RWPE2 (cell line): Measurements from ENCODE around the gene DACH1.

Source experiments
- ATAC-seq: fragments of 200-7000 bp; cut with Tn5 transposase; 3 replicates; pipeline ENCODE4 v1.9.1; 2021; ENCODE audit warnings: low read depth
- DNase-seq: peaks from one replicate; pipeline ENCODE4 v3.0.0-alpha.2; 2020; ENCODE audit warnings: low spot score
- H3K27ac ChIP-seq: fragments of 450-650 bp; 2 replicates; pipeline ENCODE4 v1.5.1; 2017; ENCODE audit warnings: mild to moderate bottlenecking; ENCODE audit not compliant: poor library complexity, severe bottlenecking
- H3K27me3 ChIP-seq: fragments of 250-450 bp; sonication (Bioruptor Pico); 2 replicates; pipeline ENCODE4 v1.5.1; 2021; ENCODE audit warnings: mild to moderate bottlenecking, moderate library complexity; ENCODE audit not compliant: insufficient read depth, poor library complexity, severe bottlenecking
- H3K36me3 ChIP-seq: fragments of 250-450 bp; sonication (Bioruptor Pico); 2 replicates; pipeline ENCODE4 v1.5.1; 2020; ENCODE audit warnings: low read depth, mild to moderate bottlenecking, moderate library complexity
- H3K4me1 ChIP-seq: fragments of 250-450 bp; sonication (Bioruptor Pico); 2 replicates; pipeline ENCODE4 v1.5.1; 2021; ENCODE audit warnings: mild to moderate bottlenecking, moderate library complexity; ENCODE audit not compliant: insufficient read depth, poor library complexity, severe bottlenecking
- H3K4me3 ChIP-seq: fragments of 250-450 bp; sonication (Bioruptor Pico); 2 replicates; pipeline ENCODE4 v1.5.1; 2021; ENCODE audit warnings: mild to moderate bottlenecking, moderate library complexity; ENCODE audit not compliant: severe bottlenecking
- H3K9me3 ChIP-seq: fragments of 250-450 bp; sonication (Bioruptor Pico); 2 replicates; pipeline ENCODE4 v1.5.1; 2021; ENCODE audit warnings: mild to moderate bottlenecking, moderate library complexity; ENCODE audit not compliant: severe bottlenecking
- TF ChIP-seq, protein P1 (sequence below): fragments of 450-650 bp; IDR thresholded peaks from one replicate; pipeline ENCODE4 v1.5.1; 2017; ENCODE audit warnings: mild to moderate bottlenecking, moderate library complexity; ENCODE audit not compliant: poor library complexity, severe bottlenecking

DACH1 gene

DNA sequence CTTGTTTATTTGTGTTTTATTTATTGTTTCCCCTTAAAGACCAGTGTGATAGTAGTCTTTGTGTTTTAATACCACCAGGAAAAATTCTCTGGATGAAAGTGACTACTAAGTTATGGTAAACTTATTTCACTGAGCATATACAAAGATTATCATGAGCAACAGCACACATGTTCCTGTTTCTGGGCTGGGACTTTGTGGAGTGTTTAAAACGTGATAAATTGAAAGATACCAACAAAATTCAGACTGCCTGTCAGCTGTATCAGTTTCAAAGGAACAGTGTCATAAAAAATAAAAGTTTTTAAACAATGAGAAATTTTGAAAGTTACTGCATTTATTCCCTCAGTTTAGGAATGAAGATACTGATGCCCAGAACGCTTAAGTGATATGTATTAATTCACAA is 259.4 kb downstream of the DACH1 start:
- no peak for ATAC-seq
- Histone ChIP-seq H3K9me3 (no peaks in the 10 kb centered on the region), H3K4me1 (no peaks in the 10 kb centered on the region), H3K27ac (no peak overlapping the region), H3K27me3 (no peaks in the 10 kb centered on the region), H3K4me3 (no peak overlapping the region), H3K36me3 (no peaks in the 10 kb centered on the region)
- no peak for DNase-seq
- TF ChIP-seq, protein P1, sequence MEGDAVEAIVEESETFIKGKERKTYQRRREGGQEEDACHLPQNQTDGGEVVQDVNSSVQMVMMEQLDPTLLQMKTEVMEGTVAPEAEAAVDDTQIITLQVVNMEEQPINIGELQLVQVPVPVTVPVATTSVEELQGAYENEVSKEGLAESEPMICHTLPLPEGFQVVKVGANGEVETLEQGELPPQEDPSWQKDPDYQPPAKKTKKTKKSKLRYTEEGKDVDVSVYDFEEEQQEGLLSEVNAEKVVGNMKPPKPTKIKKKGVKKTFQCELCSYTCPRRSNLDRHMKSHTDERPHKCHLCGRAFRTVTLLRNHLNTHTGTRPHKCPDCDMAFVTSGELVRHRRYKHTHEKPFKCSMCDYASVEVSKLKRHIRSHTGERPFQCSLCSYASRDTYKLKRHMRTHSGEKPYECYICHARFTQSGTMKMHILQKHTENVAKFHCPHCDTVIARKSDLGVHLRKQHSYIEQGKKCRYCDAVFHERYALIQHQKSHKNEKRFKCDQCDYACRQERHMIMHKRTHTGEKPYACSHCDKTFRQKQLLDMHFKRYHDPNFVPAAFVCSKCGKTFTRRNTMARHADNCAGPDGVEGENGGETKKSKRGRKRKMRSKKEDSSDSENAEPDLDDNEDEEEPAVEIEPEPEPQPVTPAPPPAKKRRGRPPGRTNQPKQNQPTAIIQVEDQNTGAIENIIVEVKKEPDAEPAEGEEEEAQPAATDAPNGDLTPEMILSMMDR = no peak

DNA sequence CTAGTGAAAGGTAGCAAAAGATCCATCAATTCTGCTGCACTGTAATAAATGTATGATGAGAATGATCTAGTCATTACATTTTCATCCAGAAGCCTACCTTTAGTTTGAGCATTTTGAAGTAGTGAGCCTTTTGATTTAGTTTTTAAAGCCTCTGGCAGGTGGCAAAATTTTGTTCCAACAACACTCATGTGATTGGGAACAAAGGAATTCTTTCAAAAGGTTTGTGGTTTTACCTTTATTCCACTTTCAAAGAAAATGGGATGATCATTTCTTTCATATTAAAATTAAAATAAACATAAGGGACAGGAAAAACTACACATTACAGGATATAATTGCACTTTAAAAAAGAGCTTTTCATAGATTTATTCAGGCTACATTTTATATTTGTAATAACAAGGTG is 260.2 kb downstream of the DACH1 start:
- ATAC-seq = no peak
- Histone ChIP-seq H3K4me1 (no peaks in the 10 kb centered on the region), H3K4me3 (no peak overlapping the region)

DNA sequence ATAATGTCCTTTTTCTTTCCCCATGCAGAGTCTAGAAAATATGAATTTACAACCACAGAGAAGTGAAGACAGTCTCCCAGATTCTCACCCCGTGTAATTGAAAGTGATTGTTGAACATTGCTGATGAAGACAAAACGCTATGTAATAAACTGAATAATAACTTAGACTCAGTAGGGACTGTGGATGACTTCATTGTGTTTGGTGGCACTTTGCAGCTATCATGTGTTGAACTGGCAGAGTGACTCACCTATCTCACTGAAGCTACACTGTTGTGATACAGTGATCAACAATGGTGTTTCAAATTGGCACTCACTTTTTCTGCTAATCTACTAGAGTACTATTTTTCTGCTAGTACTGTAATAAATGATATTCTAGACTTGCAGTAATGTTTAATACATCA is 261.3 kb downstream of the DACH1 start:
- no peaks in the 10 kb centered on the region for H3K27me3 ChIP-seq
- ATAC-seq (no peak), DNase-seq (no peak)
- TF ChIP-seq, protein P1 = no peak
- no peak overlapping the region for H3K27ac ChIP-seq
- H3K36me3 ChIP-seq = no peaks in the 10 kb centered on the region
- no peak overlapping the region for H3K4me3 ChIP-seq
- H3K9me3 ChIP-seq = no peaks in the 10 kb centered on the region
- no peaks in the 10 kb centered on the region for H3K4me1 ChIP-seq

More for the DNA sequence above, 260.2 kb downstream of the DACH1 start:
- Histone ChIP-seq H3K9me3 (no peaks in the 10 kb centered on the region), H3K36me3 (no peaks in the 10 kb centered on the region), H3K27ac (no peak overlapping the region), H3K27me3 (no peaks in the 10 kb centered on the region)
- TF ChIP-seq, protein P1 = no peak
- no peak for DNase-seq

DNA sequence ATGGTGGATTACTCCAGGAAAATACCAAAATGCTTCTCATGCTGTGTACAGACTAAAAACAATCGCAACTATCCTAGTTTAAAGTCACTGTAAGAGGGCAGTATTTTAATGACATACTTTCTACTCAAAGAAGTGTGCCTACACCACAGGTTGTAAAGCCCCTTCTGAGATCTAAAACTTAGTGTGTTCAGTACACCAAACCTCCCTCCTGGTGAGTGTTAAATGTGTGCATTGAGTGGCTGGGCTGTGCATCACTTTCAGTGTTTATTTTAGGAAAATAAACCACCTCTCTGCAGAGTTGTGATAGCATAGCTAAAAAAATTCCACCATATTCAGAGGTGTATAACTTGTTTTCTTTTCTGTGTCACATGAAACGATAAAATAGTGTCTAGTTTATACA is 263.7 kb downstream of the DACH1 start:
- ATAC-seq = no peak
- TF ChIP-seq, protein P1 = no peak
- H3K4me1 ChIP-seq = no peaks in the 10 kb centered on the region
- H3K27me3 ChIP-seq = no peaks in the 10 kb centered on the region
- no peaks in the 10 kb centered on the region for H3K36me3 ChIP-seq
- H3K9me3 ChIP-seq = no peaks in the 10 kb centered on the region
- no peak for DNase-seq
- H3K27ac ChIP-seq = no peak overlapping the region
- H3K4me3 ChIP-seq = no peak overlapping the region

DNA sequence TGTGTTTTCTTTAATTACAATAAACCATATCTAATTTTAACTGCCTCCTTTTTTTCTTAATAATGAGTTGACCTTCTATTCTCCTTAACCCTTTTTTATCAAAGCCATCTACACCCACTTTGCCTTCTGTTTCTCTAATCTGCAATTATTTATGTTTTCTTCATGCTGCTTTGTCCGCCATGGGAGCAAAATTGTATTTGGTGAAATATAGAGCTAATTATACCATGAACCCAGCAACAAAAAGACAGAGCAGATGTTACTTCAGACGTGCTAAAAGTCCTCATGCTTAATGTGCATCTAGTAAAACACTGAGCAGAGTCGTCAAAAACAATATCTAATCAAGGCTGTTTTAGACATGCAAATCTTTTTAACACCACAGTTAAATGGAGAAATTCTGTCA is 264.7 kb downstream of the DACH1 start:
- Histone ChIP-seq H3K27ac (no peak overlapping the region), H3K9me3 (no peaks in the 10 kb centered on the region), H3K4me1 (no peaks in the 10 kb centered on the region), H3K4me3 (no peak overlapping the region), H3K27me3 (no peaks in the 10 kb centered on the region), H3K36me3 (no peaks in the 10 kb centered on the region)
- ATAC-seq = no peak
- no peak for DNase-seq
- TF ChIP-seq, protein P1 = no peak
